ENCODE results near the gene ORM2. TPM values are rescaled to one million over a fixed set of nuclear protein-coding genes. Genes with fewer than 3 reads are reported as not detected.

ORM2 gene
- total and polyA plus RNA-seq, 9 of the 15 experiments (the other 6 are each of a cell fraction or from before 2014, with no cell fraction given) = 0.98 TPM; not detected in 8

GRCh38 chr9:114372921-114373448 is 43.3 kb downstream of the ORM2 start (continued):
- no peak for TF ChIP-seq BRF1 (IDR thresholded peaks at IDR 0.05; ENCODE audit: borderline replicate concordance, extremely low read depth, insufficient read length)

- Histone ChIP-seq H3K9me3 (replicated peaks; ENCODE audit: control insufficient read depth, insufficient read depth, low read depth, low read length) (no peaks in the 10 kb centered on the region), H3K79me2 (ENCODE audit: control insufficient read depth, insufficient read depth, low read length) (no peaks in the 10 kb centered on the region), H2AFZ (ENCODE audit: low read depth, low read length) (no peak overlapping the region), H3K27me3 (ENCODE audit: control insufficient read depth in 2 of 2, insufficient read depth in 2 of 2, low read length in 2 of 2) (no peaks in the 10 kb centered on the region), H3K4me2 (ENCODE audit: insufficient read depth, low read length) (no peak overlapping the region), H3K9me1 (ENCODE audit: control insufficient read depth, insufficient read depth, low read length) (no peaks in the 10 kb centered on the region), H3K9ac (ENCODE audit: insufficient read depth in 1 of 2, low read depth in 2 of 2, low read length in 2 of 2) (no peak overlapping the region), H3K4me3 (no peak overlapping the region), H3K36me3 (ENCODE audit: control insufficient read depth, insufficient read depth, low read length) (no peaks in the 10 kb centered on the region), H3K4me1 (replicated peaks in 1 of 2; ENCODE audit: control insufficient read depth in 2 of 2, insufficient read depth in 2 of 2, low read length in 2 of 2) (peaks cover 0 to 14% of the 10 kb centered on the region in 2 experiments; a peak in 2 of 5 replicates), H3K27ac (ENCODE audit: extremely low read depth, low read depth, low read length) (no peak overlapping the region), H4K20me1 (replicated peaks; ENCODE audit: control insufficient read depth, insufficient read depth, low read length) (no peaks in the 10 kb centered on the region; the same call in 1 of the 2 replicates)
- POLR2A ChIA-PET = interaction anchor here (0.6 to 1.1 kb wide), 2 partner anchors 9 to 25 kb away, joined by 3 to 6 read pairs; no protein-coding TSS in a partner anchor
- FAIRE-seq (no peak), DNase-seq (ENCODE audit: extremely low read depth in 1 of 4, low spot score in 3 of 4) (no peak), ATAC-seq (no peak)
- in situ Hi-C loops (cut with MboI) = no loop called here
- no TSS peak for BruUV-seq (replicated peaks)
- intact Hi-C loops (cut with micrococcal nuclease) = no loop called here
- CTCF ChIA-PET (ENCODE audit: low intra/inter-chr PET ratio) = no interaction called here
- TF ChIP-seq ZNF431 (CRISPR knock-in tag; IDR thresholded peaks at IDR 0.05) (no peak), FOXJ3 (CRISPR knock-in tag; IDR thresholded peaks at IDR 0.05) (no peak), POLR2B (IDR thresholded peaks at IDR 0.05; ENCODE audit: low read depth, partially characterized antibody) (no peak), ESRRA (IDR thresholded peaks at IDR 0.05; ENCODE audit: borderline replicate concordance, low read depth) (peak; percentile 2; the same call in 1 of the 2 replicates), POLR2G (IDR thresholded peaks at IDR 0.05; ENCODE audit: low read depth, low read length) (0 out of 2 replicates have a peak, but pooled peaks have one; percentile 26), ZC3H11A (IDR thresholded peaks at IDR 0.05; ENCODE audit: low read depth, low read length) (no peak), GMEB1 (CRISPR knock-in tag; IDR thresholded peaks at IDR 0.05) (no peak), HDAC2 (IDR thresholded peaks at IDR 0.05) (no peak)
- WGBS (ENCODE audit: insufficient coverage, low coverage, missing lambda C conversion rate) = 68% methylated on average over 14 of the region's 16 CpGs
Measured at GRCh38 chr9:114373960-114374730, 44.5 kb downstream of the ORM2 start.

Data from K562 (cell line).